Keratinocyte (primary cell): ENCODE data around the gene TMEM271. TPM values are rescaled to one million over a fixed set of nuclear protein-coding genes. Genes with fewer than 3 reads are reported as not detected.

Source experiments
- DNase-seq: peaks from one replicate; pipeline ENCODE4 v3.0.0-alpha.2; 2011; ENCODE audit warnings: low read depth, missing footprints, low spot score
- FAIRE-seq: peaks from 2 replicates; lab custom pipeline; 2011; peaks lifted over from hg19 to GRCh38; lab: Jason Lieb, UNC
- H2AFZ ChIP-seq: 2 replicates; pipeline ENCODE4 v1.6.0; 2012; ENCODE audit warnings: low read length, control low read depth, inconsistent platforms; ENCODE audit not compliant: control insufficient read depth
- H3K27ac ChIP-seq: 2 replicates; pipeline ENCODE4 v1.5.1; 2011; ENCODE audit warnings: low read length; ENCODE audit not compliant: control insufficient read depth, insufficient read depth
- H3K27me3 ChIP-seq: 3 replicates; pipeline ENCODE4 v1.6.0; 2011; ENCODE audit warnings: low read length; ENCODE audit not compliant: control insufficient read depth, insufficient read depth; ENCODE audit errors: extremely low read depth
- H3K36me3 ChIP-seq, 2 experiments: 2 replicates in 1 of 2; 3 replicates in 1 of 2; pipeline ENCODE4 v1.5.1; 2011; ENCODE audit warnings: low read length in 2 of 2, mild to moderate bottlenecking in 1 of 2; ENCODE audit not compliant: control insufficient read depth in 2 of 2, insufficient read depth in 2 of 2; ENCODE audit errors: extremely low read depth in 1 of 2
- H3K4me1 ChIP-seq: 3 replicates; pipeline ENCODE4 v1.5.1; 2011; ENCODE audit warnings: low read length; ENCODE audit not compliant: control insufficient read depth, insufficient read depth; ENCODE audit errors: extremely low read depth
- H3K4me2 ChIP-seq: 3 replicates; pipeline ENCODE4 v1.6.0; 2011; ENCODE audit warnings: low read depth, low read length; ENCODE audit not compliant: control insufficient read depth, insufficient read depth; ENCODE audit errors: extremely low read depth
- H3K4me3 ChIP-seq, 3 experiments: fragments of 200-600 bp in 1 of 3; sonication (generic) in 1 of 3; 2 replicates in 2 of 3; 3 replicates in 1 of 3; pipeline ENCODE4 v1.5.1; 2011 to 2016; ENCODE audit warnings: low read length in 3 of 3, mild to moderate bottlenecking in 3 of 3, control low read depth in 2 of 3, inconsistent platforms in 1 of 3, low read depth in 1 of 3, mixed read lengths in 1 of 3, mixed run types in 1 of 3, moderate library complexity in 1 of 3; ENCODE audit not compliant: control insufficient read depth in 2 of 3, insufficient read depth in 2 of 3; ENCODE audit errors: extremely low read depth in 1 of 3
- H3K79me2 ChIP-seq: 2 replicates; pipeline ENCODE4 v1.6.0; 2012; ENCODE audit warnings: low read length; ENCODE audit not compliant: control insufficient read depth, insufficient read depth
- H3K9ac ChIP-seq: 3 replicates; pipeline ENCODE4 v1.6.0; 2011; ENCODE audit warnings: low read length; ENCODE audit not compliant: control insufficient read depth, insufficient read depth; ENCODE audit errors: extremely low read depth
- H3K9me1 ChIP-seq: 3 replicates; pipeline ENCODE4 v1.6.0; 2011; ENCODE audit warnings: low read length; ENCODE audit not compliant: control insufficient read depth, insufficient read depth; ENCODE audit errors: extremely low read depth
- H3K9me3 ChIP-seq: 2 replicates; pipeline ENCODE4 v1.5.1; 2012; ENCODE audit warnings: low read depth, low read length; ENCODE audit not compliant: control insufficient read depth
- H4K20me1 ChIP-seq: 3 replicates; pipeline ENCODE4 v1.6.0; 2011; ENCODE audit warnings: low read length; ENCODE audit not compliant: control insufficient read depth, insufficient read depth; ENCODE audit errors: extremely low read depth
- EZH2 ChIP-seq: IDR thresholded peaks from one replicate; pipeline ENCODE4 v1.6.1; 2012; ENCODE audit warnings: inconsistent platforms, mild to moderate bottlenecking, low read length, moderate library complexity
- dilution Hi-C: fragments of 300-500 bp; cut with MboI; formaldehyde crosslinking; loops from one replicate; pipeline ENCODE4 v1.7.0; 2020; ENCODE audit warnings: low sequenced_read_pairs; ENCODE audit not compliant: extremely low pct_ligation_motif_present
- polyA plus RNA-seq, 5 experiments: library from polyadenylated mRNA; depleted of rRNA in 3 of 5; stranded (reverse) in 3 of 5; stranded (forward) in 1 of 5; unstranded in 1 of 5; fragments of >200 nt; gene quantifications; 1 replicate in 1 of 5; 2 replicates in 3 of 5; 3 replicates in 1 of 5; pipeline versions ENCODE4 v1.2.1 to v1.2.3, GENCODE V29; 2011 to 2012; ENCODE audit warnings: missing spikeins in 2 of 5, low read depth in 1 of 5, low replicate concordance in 1 of 5
- TF ChIP-seq, protein P1 (sequence below), 3 experiments: IDR thresholded peaks in 1 of 3; conservative IDR thresholded peaks in 1 of 3; optimal IDR thresholded peaks in 1 of 3; 2 replicates in 2 of 3; 3 replicates in 1 of 3; pipeline versions ENCODE3 to v1.5.1; 2011; ENCODE audit warnings: low read length in 3 of 3, mild to moderate bottlenecking in 3 of 3, moderate library complexity in 2 of 3, control low read depth in 1 of 3, inconsistent platforms in 1 of 3; ENCODE audit not compliant: insufficient read depth in 2 of 3; ENCODE audit errors: extremely low read depth in 1 of 3

The TMEM271 gene
- polyA plus RNA-seq, 1 donor (not counting 4 experiments of a cell fraction or from before 2014, with no cell fraction given) = not detected

- Histone ChIP-seq H4K20me1 (no peaks in the 10 kb centered on the region), H3K9me3 (peaks cover 3% of the 10 kb centered on the region), H3K27me3 (no peaks in the 10 kb centered on the region), H3K9me1 (no peaks in the 10 kb centered on the region), H3K9ac (no peak within 1 kb of the TSS), H3K27ac (no peak within 1 kb of the TSS), H2AFZ (no peak within 1 kb of the TSS), H3K4me3 (no peak within 1 kb of the TSS), H3K36me3 (no peaks in the 10 kb centered on the region), H3K79me2 (no peaks in the 10 kb centered on the region), H3K4me2 (no peak within 1 kb of the TSS), H3K4me1 (no peaks in the 10 kb centered on the region)
- TF ChIP-seq EZH2 = no peak
- TF ChIP-seq, protein P1, sequence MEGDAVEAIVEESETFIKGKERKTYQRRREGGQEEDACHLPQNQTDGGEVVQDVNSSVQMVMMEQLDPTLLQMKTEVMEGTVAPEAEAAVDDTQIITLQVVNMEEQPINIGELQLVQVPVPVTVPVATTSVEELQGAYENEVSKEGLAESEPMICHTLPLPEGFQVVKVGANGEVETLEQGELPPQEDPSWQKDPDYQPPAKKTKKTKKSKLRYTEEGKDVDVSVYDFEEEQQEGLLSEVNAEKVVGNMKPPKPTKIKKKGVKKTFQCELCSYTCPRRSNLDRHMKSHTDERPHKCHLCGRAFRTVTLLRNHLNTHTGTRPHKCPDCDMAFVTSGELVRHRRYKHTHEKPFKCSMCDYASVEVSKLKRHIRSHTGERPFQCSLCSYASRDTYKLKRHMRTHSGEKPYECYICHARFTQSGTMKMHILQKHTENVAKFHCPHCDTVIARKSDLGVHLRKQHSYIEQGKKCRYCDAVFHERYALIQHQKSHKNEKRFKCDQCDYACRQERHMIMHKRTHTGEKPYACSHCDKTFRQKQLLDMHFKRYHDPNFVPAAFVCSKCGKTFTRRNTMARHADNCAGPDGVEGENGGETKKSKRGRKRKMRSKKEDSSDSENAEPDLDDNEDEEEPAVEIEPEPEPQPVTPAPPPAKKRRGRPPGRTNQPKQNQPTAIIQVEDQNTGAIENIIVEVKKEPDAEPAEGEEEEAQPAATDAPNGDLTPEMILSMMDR (optimal IDR thresholded peaks at IDR 0.05 in 1 of 3, IDR thresholded peaks at IDR 0.05 in 1 of 3, conservative IDR thresholded peaks at IDR 0.05 in 1 of 3; ENCODE audit: extremely low read depth in 1 of 3, insufficient read depth in 2 of 3, low read length in 3 of 3) = no peak
- DNase-seq (no peak), FAIRE-seq (no peak)
- dilution Hi-C loops = no loop called here
These were observed 48.9 kb upstream of the TMEM271 start, which contains the start of gene PDE6B for GRCh38 chr4:624705-625590. Gene PDE6B, plus strand, starts transcription at chr4:625573. Its CDS starts 54 bp downstream, at chr4:625627.

DNA sequence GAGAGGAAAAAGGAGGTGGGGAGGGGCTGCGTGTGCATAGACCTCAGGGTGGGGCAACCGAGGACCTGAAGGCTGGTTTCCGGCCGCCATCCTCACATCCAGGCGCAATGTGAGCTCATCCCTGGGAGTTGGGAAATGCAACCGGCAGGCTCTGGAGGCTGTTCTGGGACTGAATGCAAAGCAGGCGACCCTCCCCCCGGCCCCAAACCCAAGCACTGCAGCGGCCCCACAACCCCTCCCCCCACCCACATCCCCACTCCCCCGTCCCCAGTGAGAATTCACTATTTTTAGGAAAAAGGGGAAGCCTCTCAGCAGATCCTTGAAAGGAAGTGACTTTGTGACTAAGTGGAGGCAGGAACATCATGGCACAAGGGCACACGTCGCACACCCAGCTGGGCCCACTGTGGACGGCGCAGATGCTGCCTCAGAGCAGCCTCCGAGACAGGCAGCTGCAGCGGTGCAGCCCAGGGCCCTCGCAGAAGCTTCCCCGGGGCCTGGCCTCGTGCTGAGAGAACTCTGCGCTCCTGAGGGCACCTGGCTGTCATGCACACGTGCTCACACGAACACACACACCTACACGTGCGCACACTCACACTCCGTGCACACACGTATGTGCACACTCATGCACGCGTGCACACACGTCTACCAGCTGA is 47.9 kb upstream of the TMEM271 start:
- Histone ChIP-seq H3K9me3 (peaks cover 3% of the 10 kb centered on the region), H3K9ac (no peak overlapping the region), H3K27ac (no peak overlapping the region), H3K4me3 (no peak overlapping the region), H3K36me3 (no peaks in the 10 kb centered on the region), H3K4me2 (no peak overlapping the region), H3K27me3 (no peaks in the 10 kb centered on the region), H4K20me1 (no peaks in the 10 kb centered on the region), H3K4me1 (no peaks in the 10 kb centered on the region), H3K79me2 (no peaks in the 10 kb centered on the region), H2AFZ (no peak overlapping the region), H3K9me1 (no peaks in the 10 kb centered on the region)
- DNase-seq = no peak
- TF ChIP-seq EZH2 = no peak
- TF ChIP-seq, protein P1 (optimal IDR thresholded peaks at IDR 0.05 in 1 of 3, IDR thresholded peaks at IDR 0.05 in 1 of 3, conservative IDR thresholded peaks at IDR 0.05 in 1 of 3; ENCODE audit: extremely low read depth in 1 of 3, insufficient read depth in 2 of 3, low read length in 3 of 3) = no peak
- FAIRE-seq = no peak
- dilution Hi-C loops = no loop called here
